MM.1S (cell line): ENCODE data around the gene ELMO1.

Experiments used
- EZH2 ChIP-seq: fragments of 300-600 bp; sonication (generic); optimal IDR thresholded peaks from 2 replicates; pipeline ENCODE3; 2017; ENCODE audit warnings: low read depth, mild to moderate bottlenecking, antibody characterized with exemption, low read length, mixed read lengths
- TF ChIP-seq, protein P1 (sequence below): fragments of 300-600 bp; sonication (generic); IDR thresholded peaks from 2 replicates; pipeline ENCODE4 v1.5.1; 2016; ENCODE audit warnings: antibody characterized with exemption, low read length, mixed read lengths

DNA sequence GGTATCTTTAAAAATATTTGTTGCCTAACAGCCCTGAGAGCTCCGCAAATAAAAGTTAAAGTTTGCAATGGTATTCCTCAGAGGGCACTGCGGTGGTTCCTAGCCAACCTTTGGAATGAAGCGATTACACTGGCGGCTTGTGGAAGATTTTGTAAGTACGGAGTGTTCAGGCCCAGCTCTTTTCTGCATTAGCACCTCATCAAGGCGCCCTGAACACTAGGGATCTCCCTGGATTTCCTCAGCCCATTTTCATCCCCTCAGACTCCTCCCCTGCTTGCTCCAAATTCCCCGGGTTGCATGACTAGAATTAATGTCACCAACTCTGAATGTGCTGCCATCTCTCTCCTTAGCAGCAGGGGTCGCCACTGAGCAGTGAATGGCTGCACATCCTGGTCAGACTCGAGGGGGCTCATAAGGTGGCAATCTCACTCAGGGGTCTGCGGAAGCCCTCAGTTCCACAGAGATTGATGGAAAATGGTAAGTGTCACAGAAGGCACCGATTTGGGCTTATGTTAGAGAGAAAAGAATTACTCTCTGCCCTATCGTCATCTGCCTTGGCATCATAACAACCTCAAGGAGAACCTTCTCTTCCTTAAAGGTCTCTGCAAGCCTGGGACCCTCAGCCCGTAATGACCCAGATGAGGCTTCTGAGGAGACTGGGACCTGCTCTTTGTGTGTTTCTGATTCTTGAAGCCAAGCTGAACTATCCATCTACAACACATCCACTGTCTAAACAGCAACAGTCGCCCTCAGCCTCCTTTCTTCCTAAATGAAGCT, 461.5 kb downstream of the ELMO1 start:
- no peak for TF ChIP-seq EZH2
- TF ChIP-seq, protein P1, sequence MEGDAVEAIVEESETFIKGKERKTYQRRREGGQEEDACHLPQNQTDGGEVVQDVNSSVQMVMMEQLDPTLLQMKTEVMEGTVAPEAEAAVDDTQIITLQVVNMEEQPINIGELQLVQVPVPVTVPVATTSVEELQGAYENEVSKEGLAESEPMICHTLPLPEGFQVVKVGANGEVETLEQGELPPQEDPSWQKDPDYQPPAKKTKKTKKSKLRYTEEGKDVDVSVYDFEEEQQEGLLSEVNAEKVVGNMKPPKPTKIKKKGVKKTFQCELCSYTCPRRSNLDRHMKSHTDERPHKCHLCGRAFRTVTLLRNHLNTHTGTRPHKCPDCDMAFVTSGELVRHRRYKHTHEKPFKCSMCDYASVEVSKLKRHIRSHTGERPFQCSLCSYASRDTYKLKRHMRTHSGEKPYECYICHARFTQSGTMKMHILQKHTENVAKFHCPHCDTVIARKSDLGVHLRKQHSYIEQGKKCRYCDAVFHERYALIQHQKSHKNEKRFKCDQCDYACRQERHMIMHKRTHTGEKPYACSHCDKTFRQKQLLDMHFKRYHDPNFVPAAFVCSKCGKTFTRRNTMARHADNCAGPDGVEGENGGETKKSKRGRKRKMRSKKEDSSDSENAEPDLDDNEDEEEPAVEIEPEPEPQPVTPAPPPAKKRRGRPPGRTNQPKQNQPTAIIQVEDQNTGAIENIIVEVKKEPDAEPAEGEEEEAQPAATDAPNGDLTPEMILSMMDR, result peak; percentile 82
